Spinal cord (tissue), 10 donors: ENCODE measurements around the gene NUPR2. TPM values are rescaled to one million over a fixed set of nuclear protein-coding genes. Genes with fewer than 3 reads are reported as not detected.
"Not testable (repeated sequence)": the region's sequence is repeated elsewhere in the genome, so short reads cannot be mapped to it uniquely, and the experiment has no call there.

ENCODE experiments used
- DNase-seq, 6 donors: peaks; one replicate each; pipeline versions ENCODE4 v3.0.0 to v3.0.0-alpha.2; 2013 to 2015; ENCODE audit warnings: low spot score in 6 of 6, low read depth in 4 of 6
- H3K27ac ChIP-seq: one replicate; pipeline ENCODE4 v1.5.1; 2013; ENCODE audit warnings: low read depth, low read length, control low read depth
- H3K27me3 ChIP-seq: one replicate; pipeline ENCODE4 v1.6.1; 2013; ENCODE audit warnings: low read length; ENCODE audit not compliant: control insufficient read depth, insufficient read depth
- H3K36me3 ChIP-seq: one replicate; pipeline ENCODE4 v1.6.1; 2013; ENCODE audit warnings: low read length; ENCODE audit not compliant: control insufficient read depth, insufficient read depth
- H3K4me1 ChIP-seq: one replicate; pipeline ENCODE4 v1.6.1; 2013; ENCODE audit warnings: low read length; ENCODE audit not compliant: control insufficient read depth, insufficient read depth
- H3K4me3 ChIP-seq: one replicate; pipeline ENCODE4 v1.5.1; 2013; ENCODE audit warnings: low read depth, low read length, control low read depth
- H3K9me3 ChIP-seq: one replicate; pipeline ENCODE4 v1.6.1; 2013; ENCODE audit warnings: low read length; ENCODE audit not compliant: control insufficient read depth, insufficient read depth
- WGBS: methylation state at CpG from one replicate; pipeline ENCODE4 v1.1.5; 2013; ENCODE audit warnings: missing lambda C conversion rate; ENCODE audit not compliant: insufficient coverage; 5-methylcytosine and 5-hydroxymethylcytosine counted together
- long read RNA-seq, 4 donors: transcript quantifications; one replicate each; lab custom pipeline, GENCODE V29; 2026
- polyA plus RNA-seq, 2 donors: library from polyadenylated mRNA; unstranded; fragments of 120-200 nt; gene quantifications; one replicate each; pipeline ENCODE4 v1.2.1, GENCODE V29; 2013; ENCODE audit not compliant: insufficient read length in 2 of 2
- total RNA-seq, 2 donors: library from RNA; depleted of rRNA in 1 of 2; stranded (reverse); fragments of 120-200 nt in 1 of 2; fragments of >200 nt in 1 of 2; gene quantifications; one replicate each; pipeline versions ENCODE4 v1.2.3 to v1.2.4, GENCODE V29; 2013 to 2014
- donor health status: healthy.

Gene NUPR2
- total RNA-seq (1 to 10 TPM in 1 of 2 donors, under 1 TPM in 1; 0.50 to 1.7 TPM), polyA plus RNA-seq (1 to 10 TPM; 1.5 to 1.6 TPM)
- long read RNA-seq, donor 1, partial matches to known transcripts, result 0 of 4 reads
- long read RNA-seq, donor 1, other reads (novel, unspliced or antisense), result 0 of 4 reads
- long read RNA-seq, donor 2, result 0 reads
- long read RNA-seq, donor 3, partial matches to known transcripts, result 0 of 3 reads
- long read RNA-seq, donor 3, other reads (novel, unspliced or antisense), result 0 of 3 reads
- long read RNA-seq, donor 4, transcript NUPR2-201 (2 exons, 603 nt), result major isoform, 15 of 15 reads
- long read RNA-seq, donor 4, partial matches to known transcripts, result 0 of 15 reads
- long read RNA-seq, donor 4, other reads (novel, unspliced or antisense), result 0 of 15 reads

GRCh38 chr7:56115852-56116538, at the start of gene NUPR2:
NUPR2 (minus strand) TSS chr7:56116417; CDS start chr7:56116314, 103 bp downstream.
- Histone ChIP-seq H3K27me3 (peaks cover 8% of the 10 kb centered on the region), H3K4me1 (peaks cover 2% of the 10 kb centered on the region), H3K4me3 (no peak within 1 kb of the TSS), H3K27ac (no peak within 1 kb of the TSS), H3K9me3 (no peaks in the 10 kb centered on the region), H3K36me3 (no peaks in the 10 kb centered on the region)
- WGBS, result 3% methylated on average over 65 of the region's 65 CpGs
- peak in 1 of 6 donors; percentile 43 for DNase-seq

DNA sequence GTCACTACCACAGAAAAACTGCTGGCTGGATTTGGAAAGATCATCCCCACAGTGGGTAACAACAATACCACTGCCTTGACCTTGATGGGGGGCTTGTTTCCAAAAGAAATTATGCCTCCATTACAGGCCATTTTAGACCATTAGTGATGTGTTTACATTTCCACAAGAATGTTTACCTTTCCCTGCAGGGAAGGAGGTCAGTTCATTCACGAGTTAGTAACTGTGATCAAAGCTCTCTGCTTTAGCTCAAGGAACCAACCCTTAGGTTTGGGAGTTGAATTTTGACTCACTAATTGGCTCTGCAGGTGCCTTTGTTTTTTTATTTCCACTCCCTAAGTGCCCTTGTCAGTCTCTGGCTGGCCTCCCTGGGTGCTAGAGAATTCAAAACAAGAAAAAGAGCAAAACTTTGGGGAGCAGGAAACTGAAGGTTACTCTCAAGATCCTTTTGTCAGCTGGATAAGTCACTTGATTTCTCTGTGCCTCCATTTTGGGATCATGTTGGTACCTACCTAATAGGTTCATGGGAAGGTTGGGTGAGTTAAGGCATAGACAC, 41.1 kb upstream of the NUPR2 start:
- no peaks in the 10 kb centered on the region for H3K9me3 ChIP-seq
- H3K4me1 ChIP-seq, result no peaks in the 10 kb centered on the region
- H3K27ac ChIP-seq, result no peak overlapping the region
- H3K4me3 ChIP-seq, result no peak overlapping the region
- H3K27me3 ChIP-seq, result no peaks in the 10 kb centered on the region
- DNase-seq, result peak in 1 of 6 donors; percentile 31
- no peaks in the 10 kb centered on the region for H3K36me3 ChIP-seq
- no CpG with 5 or more reads among the region's 1 CpG for WGBS

DNA sequence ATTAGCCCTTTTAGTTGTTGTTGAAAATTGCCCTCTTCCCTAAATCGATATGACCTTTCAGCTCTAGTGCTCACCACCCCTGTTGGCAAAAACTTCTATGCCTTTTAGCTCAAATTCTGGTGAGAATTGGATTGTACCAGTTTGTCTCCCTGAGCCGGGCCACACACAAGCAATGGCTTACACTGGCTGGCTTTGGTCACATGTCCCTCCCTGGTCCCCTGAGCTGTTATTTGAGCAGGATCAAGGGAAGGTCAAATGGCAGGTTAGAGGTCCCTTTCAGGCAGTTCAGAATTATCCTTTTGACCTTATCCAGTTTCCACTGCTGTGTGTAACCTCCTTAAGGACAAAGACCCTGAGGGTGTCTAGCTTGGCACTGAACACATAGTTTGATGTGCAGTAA, 14.8 kb upstream of the NUPR2 start:
- H3K9me3 ChIP-seq, H3K4me3 ChIP-seq, DNase-seq, H3K27me3 ChIP-seq, H3K27ac ChIP-seq, H3K36me3 ChIP-seq, H3K4me1 ChIP-seq: not testable (repeated sequence)
- WGBS, result no CpG with 5 or more reads among the region's 2 CpGs

GRCh38 chr7:56127241-56127975, 11.2 kb upstream of the NUPR2 start:
- no peak for DNase-seq
- H3K27me3 ChIP-seq, result no peaks in the 10 kb centered on the region
- WGBS, result no CpG with 5 or more reads among the region's 7 CpGs

DNA sequence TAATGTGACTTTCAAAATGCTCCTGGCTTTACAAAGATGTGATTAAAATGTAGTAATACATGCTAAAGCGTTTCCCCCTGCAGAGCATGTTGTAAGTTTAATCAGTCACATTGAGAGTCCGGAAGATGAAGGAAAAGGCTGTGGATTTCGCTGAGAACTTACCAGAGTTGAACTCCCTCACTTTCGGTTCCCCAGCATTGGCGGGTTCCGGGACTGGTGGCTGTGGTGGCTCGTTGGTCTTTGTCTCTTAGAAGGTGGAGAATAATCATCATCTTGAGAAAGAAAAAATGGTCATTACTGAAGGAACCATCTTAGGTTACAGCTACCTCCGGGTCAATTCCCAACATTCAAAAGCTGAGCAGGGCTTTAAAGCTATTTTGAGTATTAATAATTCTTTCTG, 9.6 kb upstream of the NUPR2 start:
- Histone ChIP-seq H3K36me3 (no peaks in the 10 kb centered on the region), H3K27me3 (no peaks in the 10 kb centered on the region), H3K27ac (no peak overlapping the region), H3K4me3 (no peak overlapping the region), H3K9me3 (no peaks in the 10 kb centered on the region), H3K4me1 (no peaks in the 10 kb centered on the region)
- no peak for DNase-seq
- WGBS, result 86% methylated on average over 3 of the region's 8 CpGs

More at GRCh38 chr7:56127241-56127975, 11.2 kb upstream of the NUPR2 start:
- H3K9me3 ChIP-seq, result no peaks in the 10 kb centered on the region
- H3K4me1 ChIP-seq, result no peaks in the 10 kb centered on the region
- no peak overlapping the region for H3K27ac ChIP-seq
- H3K36me3 ChIP-seq, result no peaks in the 10 kb centered on the region
- H3K4me3 ChIP-seq, result no peak overlapping the region

DNA sequence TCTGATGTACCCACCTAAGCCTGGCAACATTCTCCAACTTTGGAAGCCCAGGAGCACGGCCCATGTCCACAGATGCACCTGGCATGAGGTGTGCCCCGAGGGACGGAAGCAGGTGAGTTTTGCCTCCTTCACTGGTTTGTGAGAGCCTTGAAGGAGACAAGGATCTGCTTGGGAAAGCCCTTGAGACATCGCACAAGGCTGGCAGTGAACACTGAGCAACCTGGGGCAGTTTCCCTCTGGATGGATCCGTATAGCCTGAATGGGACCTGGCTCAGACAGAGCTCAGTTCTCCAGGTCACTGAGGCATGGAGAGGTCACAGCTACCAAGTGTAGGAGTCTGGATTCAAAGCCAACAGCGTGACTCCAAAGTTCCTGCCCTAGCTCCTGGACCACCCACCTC, 8.8 kb upstream of the NUPR2 start:
- Histone ChIP-seq H3K27ac (no peak overlapping the region), H3K4me1 (no peaks in the 10 kb centered on the region), H3K27me3 (no peaks in the 10 kb centered on the region), H3K4me3 (no peak overlapping the region), H3K9me3 (no peaks in the 10 kb centered on the region), H3K36me3 (no peaks in the 10 kb centered on the region)
- DNase-seq, result no peak
- 75% methylated on average over 5 of the region's 6 CpGs for WGBS

DNA sequence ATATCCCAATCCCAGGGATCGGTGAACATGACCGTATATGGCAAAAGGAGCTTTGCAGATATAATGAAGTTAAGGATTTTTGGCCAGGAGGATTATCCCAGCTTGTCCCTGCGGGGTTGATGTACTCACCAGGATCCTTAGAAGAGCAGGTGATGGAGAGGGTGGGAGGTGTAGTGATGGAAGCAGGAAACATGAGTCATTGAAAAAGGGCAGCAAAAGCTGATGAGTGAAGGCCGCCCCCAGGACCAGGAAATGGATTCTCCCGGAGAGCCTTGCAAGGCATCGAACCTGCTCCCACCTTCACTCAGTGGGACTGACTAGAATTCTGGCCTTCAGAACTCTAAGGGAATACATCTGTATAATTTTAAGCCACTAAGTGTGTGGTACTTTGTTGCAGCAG, 5.2 kb upstream of the NUPR2 start:
- DNase-seq, result no peak
- H3K9me3 ChIP-seq, result no peaks in the 10 kb centered on the region
- no peak overlapping the region for H3K4me3 ChIP-seq
- 89% methylated on average over 5 of the region's 6 CpGs for WGBS
- no peak overlapping the region for H3K27ac ChIP-seq
- H3K27me3 ChIP-seq, result no peaks in the 10 kb centered on the region
- H3K4me1 ChIP-seq, result no peaks in the 10 kb centered on the region
- H3K36me3 ChIP-seq, result no peaks in the 10 kb centered on the region

DNA sequence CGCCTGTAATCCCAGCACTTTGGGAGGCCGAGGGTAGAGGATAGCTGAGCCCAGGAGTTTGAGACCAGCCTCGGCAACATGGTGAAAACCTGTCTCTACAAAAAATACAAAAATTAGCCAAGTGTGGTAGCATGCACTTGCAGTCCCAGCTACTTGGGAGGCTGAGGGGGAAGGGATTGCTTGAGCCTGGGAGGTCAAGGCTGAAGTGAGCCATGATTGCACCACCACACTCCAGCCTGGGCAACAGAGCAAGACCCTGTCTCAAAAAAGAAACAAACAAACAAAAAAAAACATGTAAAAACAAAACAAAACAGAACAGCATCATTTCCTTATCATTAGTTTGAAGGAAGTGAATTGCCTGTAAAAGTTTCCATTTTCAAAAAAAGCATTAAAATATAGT, 4.0 kb downstream of the NUPR2 start:
- 92% methylated on average over 2 of the region's 3 CpGs for WGBS
- not testable (repeated sequence) for H3K9me3 ChIP-seq, H3K27me3 ChIP-seq

DNA sequence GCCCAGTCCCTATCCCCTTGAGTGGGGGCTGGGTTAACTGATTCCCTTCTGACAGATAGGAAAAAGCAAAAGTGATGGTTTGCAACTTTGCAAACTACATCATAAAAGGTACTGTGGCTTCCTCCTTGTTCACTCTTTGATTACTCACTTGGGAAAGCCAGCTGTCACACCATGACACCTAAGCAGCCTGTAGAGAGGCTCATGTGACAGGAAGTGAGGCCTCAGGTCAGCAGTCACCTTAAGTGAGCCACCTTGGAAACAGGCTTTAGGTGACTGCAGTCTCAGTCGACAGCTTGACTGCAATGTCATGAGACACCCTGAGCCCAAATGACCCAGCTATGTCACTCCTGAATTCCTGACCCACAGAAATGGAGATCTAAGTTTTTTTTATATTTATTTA, 5.6 kb downstream of the NUPR2 start:
- peaks cover 3% of the 10 kb centered on the region for H3K27me3 ChIP-seq

More for the DNA sequence above, 4.0 kb downstream of the NUPR2 start:
- H3K4me1 ChIP-seq, H3K36me3 ChIP-seq, H3K27ac ChIP-seq, H3K4me3 ChIP-seq, DNase-seq: not testable (repeated sequence)

More for the DNA sequence above, 5.6 kb downstream of the NUPR2 start:
- WGBS, result 80% methylated on average over 1 of the region's 1 CpG
- Histone ChIP-seq H3K9me3 (no peaks in the 10 kb centered on the region), H3K4me1 (no peaks in the 10 kb centered on the region), H3K4me3 (no peak overlapping the region), H3K36me3 (no peaks in the 10 kb centered on the region), H3K27ac (no peak overlapping the region)
- DNase-seq, result no peak
